ENCODE results near the gene SDHAF3. TPM values are rescaled to one million over a fixed set of nuclear protein-coding genes. Genes with fewer than 3 reads are reported as not detected.

The SDHAF3 gene
- total and polyA plus RNA-seq, 2 of the 8 experiments (the other 6 are each of a cell fraction or from before 2014, with no cell fraction given) = 12.0 to 31.3 TPM

GRCh38 chr7:97126483-97127171, 9.1 kb downstream of the SDHAF3 start (continued):
- TF ChIP-seq RNF2 (IDR thresholded peaks at IDR 0.05; ENCODE audit: borderline replicate concordance, low read depth, low read length, missing control alignments, poor library complexity, severe bottlenecking) (no peak), SP4 (IDR thresholded peaks at IDR 0.05; ENCODE audit: low read length) (no peak), RBBP5 (IDR thresholded peaks at IDR 0.05; ENCODE audit: borderline replicate concordance, low read depth, low read length) (no peak), MAX (IDR thresholded peaks at IDR 0.05) (no peak), NRF1 (IDR thresholded peaks at IDR 0.05; ENCODE audit: low read depth, low read length) (no peak)

Data from H1 (cell line).